Measurements from ENCODE around the gene SNX25.

DNA sequence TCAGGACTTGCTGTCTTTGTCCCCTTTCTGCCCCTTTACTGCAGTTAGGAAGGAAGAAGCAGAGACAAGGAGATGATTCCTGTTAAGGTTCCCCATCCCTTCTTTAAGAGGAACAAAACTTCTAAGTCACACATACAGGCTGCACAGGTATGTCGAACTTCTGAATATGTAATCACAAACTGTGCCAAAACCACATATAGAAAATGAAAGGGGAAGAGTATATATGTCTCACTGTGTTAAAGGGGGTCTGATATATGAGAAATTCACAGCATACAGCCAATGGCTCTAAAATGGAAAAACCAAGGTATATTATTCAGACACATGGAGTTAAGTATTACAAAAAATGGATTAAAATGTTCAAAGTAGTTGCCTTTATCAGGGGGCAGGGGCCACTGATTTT is 17.3 kb upstream of the SNX25 start:
- TF ChIP-seq, protein P1, sequence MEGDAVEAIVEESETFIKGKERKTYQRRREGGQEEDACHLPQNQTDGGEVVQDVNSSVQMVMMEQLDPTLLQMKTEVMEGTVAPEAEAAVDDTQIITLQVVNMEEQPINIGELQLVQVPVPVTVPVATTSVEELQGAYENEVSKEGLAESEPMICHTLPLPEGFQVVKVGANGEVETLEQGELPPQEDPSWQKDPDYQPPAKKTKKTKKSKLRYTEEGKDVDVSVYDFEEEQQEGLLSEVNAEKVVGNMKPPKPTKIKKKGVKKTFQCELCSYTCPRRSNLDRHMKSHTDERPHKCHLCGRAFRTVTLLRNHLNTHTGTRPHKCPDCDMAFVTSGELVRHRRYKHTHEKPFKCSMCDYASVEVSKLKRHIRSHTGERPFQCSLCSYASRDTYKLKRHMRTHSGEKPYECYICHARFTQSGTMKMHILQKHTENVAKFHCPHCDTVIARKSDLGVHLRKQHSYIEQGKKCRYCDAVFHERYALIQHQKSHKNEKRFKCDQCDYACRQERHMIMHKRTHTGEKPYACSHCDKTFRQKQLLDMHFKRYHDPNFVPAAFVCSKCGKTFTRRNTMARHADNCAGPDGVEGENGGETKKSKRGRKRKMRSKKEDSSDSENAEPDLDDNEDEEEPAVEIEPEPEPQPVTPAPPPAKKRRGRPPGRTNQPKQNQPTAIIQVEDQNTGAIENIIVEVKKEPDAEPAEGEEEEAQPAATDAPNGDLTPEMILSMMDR (IDR thresholded peaks at IDR 0.05): no peak
- TF ChIP-seq POLR2A (IDR thresholded peaks at IDR 0.05): no peak
- TF ChIP-seq POLR2AphosphoS5 (IDR thresholded peaks at IDR 0.05; ENCODE audit: insufficient read depth in 1 of 2, low read depth in 1 of 2): no peak

Data from vagina (tissue), 2 donors.